ENCODE data around the gene EPB41L4A.

The EPB41L4A gene

GRCh38 chr5:112125903-112126302 lies 293.2 kb downstream of the EPB41L4A start:
- Histone ChIP-seq H3K4me3 (replicated peaks; ENCODE audit: insufficient read depth, low read length) (no peak overlapping the region), H3K27me3 (ENCODE audit: insufficient read depth, poor library complexity, severe bottlenecking) (no peaks in the 10 kb centered on the region), H3K27ac (replicated peaks) (no peak overlapping the region)
- TF ChIP-seq CTCF (IDR thresholded peaks at IDR 0.05; ENCODE audit: insufficient read depth, low read length) (no peak), GABPA (IDR thresholded peaks at IDR 0.05; ENCODE audit: low read depth) (no peak), POLR2AphosphoS5 (IDR thresholded peaks at IDR 0.05; ENCODE audit: low read depth) (no peak), REST (IDR thresholded peaks at IDR 0.05; ENCODE audit: insufficient replicate concordance, low read depth) (no peak)
- no peak for DNase-seq (ENCODE audit: low read depth in 1 of 2, low spot score in 1 of 2)

GRCh38 chr5:112124788-112125187 lies 294.3 kb downstream of the EPB41L4A start:
- Histone ChIP-seq H3K4me3 (replicated peaks; ENCODE audit: insufficient read depth, low read length) (no peak overlapping the region), H3K27me3 (ENCODE audit: insufficient read depth, poor library complexity, severe bottlenecking) (no peaks in the 10 kb centered on the region), H3K27ac (replicated peaks) (0 out of 2 replicates have a peak overlapping the region, but pooled peaks have one; percentile 9)
- DNase-seq (ENCODE audit: low read depth in 1 of 2, low spot score in 1 of 2) = peak in 1 of 2 experiments; percentile 31
- TF ChIP-seq SPI1 (IDR thresholded peaks at IDR 0.05; ENCODE audit: borderline replicate concordance, low read depth) (peak; percentile 27; the same call in 1 of the 2 replicates), POLR2AphosphoS5 (IDR thresholded peaks at IDR 0.05; ENCODE audit: low read depth) (no peak), CTCF (IDR thresholded peaks at IDR 0.05; ENCODE audit: insufficient read depth, low read length) (no peak), REST (IDR thresholded peaks at IDR 0.05; ENCODE audit: insufficient replicate concordance, low read depth) (no peak), GABPA (IDR thresholded peaks at IDR 0.05; ENCODE audit: low read depth) (no peak)

- H3K27me3 ChIP-seq (ENCODE audit: insufficient read depth, poor library complexity, severe bottlenecking) = no peaks in the 10 kb centered on the region
- TF ChIP-seq GABPA (IDR thresholded peaks at IDR 0.05; ENCODE audit: low read depth) (no peak), REST (IDR thresholded peaks at IDR 0.05; ENCODE audit: insufficient replicate concordance, low read depth) (no peak), POLR2AphosphoS5 (IDR thresholded peaks at IDR 0.05; ENCODE audit: low read depth) (no peak), CTCF (IDR thresholded peaks at IDR 0.05; ENCODE audit: insufficient read depth, low read length) (no peak), SPI1 (IDR thresholded peaks at IDR 0.05; ENCODE audit: borderline replicate concordance, low read depth) (no peak)
- H3K27ac ChIP-seq (replicated peaks) = no peak overlapping the region
- H3K4me3 ChIP-seq (replicated peaks; ENCODE audit: insufficient read depth, low read length) = no peak overlapping the region
- DNase-seq (ENCODE audit: low read depth in 1 of 2, low spot score in 1 of 2) = no peak
Observed at GRCh38 chr5:112123086-112123485, 296.0 kb downstream of the EPB41L4A start.

Measured in HL-60 (cell line).